LHCN-M2 (cell line): ENCODE measurements around the gene CCHCR1. TPM values are rescaled to one million over a fixed set of nuclear protein-coding genes. Genes with fewer than 3 reads are reported as not detected.

Experiments used
- DNase-seq: peaks from one replicate; pipeline ENCODE4 v3.0.0-alpha.2; 2012; ENCODE audit warnings: low read depth
- total RNA-seq: library from RNA; depleted of rRNA; stranded (reverse); fragments of >200 nt; gene quantifications from 2 replicates; pipeline ENCODE4 v1.2.3, GENCODE V29; 2014

Gene CCHCR1
- total RNA-seq, 1 experiment from 2014 or later, result 43.2 TPM

DNA sequence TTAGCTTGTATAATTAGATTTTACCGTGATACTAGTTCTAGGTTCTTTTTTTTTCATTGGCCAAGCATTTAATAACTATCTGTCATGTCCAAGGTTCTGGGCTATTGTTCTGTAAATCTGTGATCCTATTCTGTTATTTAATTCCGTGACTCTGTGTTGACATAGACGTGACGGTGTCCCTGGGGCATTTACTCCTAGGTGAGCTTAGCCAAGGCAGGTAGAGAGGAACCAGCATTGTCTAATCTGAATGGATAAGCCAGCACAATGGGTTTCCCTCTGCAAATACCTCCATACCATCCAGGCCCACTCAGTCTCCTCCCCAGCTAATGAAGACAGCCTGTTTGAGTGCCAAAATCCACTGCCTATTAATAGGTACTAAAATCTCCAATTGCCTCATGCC is 28.5 kb downstream of the CCHCR1 start:
- no peak for DNase-seq

DNA sequence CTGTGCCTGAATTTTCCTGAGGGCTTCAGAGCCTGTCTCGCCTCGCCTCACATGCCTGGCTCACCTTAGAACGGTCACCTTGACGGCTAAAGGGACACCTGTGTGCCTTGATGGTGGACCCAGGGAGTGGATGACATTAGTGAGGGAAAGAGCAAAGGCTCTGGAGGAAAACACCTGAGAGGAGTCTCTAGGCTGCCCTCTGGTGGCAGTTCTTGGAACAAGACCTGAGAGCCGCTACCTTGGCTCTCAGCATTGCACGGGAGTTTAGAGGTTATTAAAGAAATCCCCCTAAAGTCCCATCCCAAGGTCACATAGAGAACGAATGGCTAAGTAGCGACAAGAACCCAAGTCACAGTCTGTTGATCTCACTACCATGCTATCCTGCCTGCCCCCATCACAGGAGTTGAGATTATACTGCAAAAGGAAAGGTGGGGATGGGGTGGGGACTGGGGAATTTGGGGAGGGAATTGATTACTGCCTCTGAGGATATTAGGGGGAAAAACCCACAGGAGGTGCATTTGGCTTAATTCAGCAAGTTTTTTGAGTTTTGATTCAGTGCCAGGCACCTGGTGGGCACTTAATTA is 29.4 kb downstream of the CCHCR1 start:
- DNase-seq, result peak; percentile 20

DNA sequence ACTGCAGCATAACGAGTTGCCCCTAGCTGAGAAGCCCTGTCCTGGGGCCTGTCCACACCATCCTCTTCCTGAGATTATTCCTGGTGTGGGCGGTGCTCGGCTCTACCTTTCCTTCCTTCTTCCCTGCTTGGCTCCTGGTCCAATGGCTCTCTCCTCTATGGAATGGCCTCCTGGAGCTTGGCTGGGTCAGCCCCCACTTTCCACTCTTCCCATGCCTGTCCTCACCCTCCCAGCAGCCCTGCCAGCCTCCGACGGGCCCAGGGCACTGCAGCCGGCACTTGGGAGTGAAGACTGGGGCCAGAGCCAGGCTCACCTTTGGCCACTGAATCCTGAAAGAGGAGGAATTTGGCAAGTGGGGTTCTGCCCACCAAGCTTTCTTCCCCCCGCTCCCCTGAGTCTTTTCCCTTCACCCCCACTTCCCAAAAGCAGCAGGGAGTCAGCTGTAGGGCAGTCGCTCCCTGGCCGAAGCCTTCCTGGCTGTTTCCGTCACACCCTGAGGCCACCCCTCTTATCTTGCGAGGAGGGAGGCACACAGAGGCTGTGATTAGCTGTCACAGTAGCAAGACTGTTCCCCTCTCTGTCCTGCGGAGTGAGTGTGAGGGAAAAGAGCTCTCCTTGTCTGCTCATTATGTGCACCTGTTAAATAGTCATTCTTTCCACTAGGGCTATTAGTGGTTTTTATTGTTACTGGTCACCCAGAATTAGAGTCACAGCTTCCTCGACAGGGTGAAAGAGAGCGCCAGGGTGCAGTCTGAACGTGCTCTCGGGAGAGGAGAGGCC is 31.0 kb downstream of the CCHCR1 start:
- DNase-seq, result no peak

DNA sequence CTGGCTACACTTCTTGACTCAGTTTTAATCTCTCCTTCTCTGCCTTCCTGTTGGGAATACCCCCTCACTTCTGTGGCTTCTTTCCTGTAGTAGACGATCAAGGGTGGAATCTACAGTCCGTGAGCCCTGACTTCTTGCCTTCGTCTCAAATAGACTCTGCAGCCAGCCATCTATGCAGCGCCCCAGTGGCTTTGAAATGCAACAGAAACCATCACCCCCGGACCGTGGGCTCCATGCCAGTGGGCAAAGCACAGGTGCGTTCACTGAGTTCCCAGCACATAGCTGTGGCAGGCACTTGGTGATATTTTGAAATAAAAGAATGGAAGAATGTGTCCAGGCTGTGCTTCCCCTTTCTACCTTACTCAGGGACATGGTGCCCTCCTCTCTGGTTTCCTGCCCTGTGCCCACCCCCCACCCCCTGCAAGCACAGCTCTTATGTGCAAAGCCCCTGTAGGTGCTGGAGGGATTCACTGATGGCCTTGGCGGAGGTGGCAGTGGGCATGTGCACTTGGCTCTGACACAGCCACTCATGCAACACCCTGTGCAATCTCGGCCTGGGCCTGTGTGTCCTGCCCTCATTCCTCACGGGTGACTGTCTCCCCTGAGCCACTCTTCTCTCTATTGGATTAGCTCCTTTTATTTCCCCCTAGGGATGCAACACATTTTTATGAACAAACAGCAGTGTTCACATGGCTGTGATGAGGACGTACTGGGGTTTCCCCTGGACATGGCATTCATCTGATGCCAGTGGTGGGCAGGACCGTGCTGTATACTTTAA is 31.8 kb downstream of the CCHCR1 start:
- peak; percentile 76 for DNase-seq

DNA sequence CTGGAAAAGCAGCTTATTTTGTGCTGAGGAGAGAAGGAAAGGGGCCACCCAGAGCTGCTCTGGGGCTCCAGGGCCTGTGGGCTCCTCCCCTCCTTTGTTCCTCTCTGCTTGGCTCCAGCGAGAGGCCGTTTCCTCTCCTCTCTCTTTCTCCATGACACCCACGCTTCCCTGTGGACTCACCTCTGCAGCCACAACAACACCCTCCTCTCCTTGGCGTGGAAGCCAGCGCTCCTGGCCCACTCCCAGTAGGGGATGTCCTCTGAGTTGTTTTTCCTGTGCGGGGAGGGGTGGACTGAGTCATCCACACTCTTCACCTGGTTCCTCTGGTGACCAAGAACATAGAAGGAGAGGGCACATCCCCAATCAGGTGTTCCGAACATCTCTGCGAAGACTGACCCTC is 32.4 kb downstream of the CCHCR1 start:
- DNase-seq, result no peak

DNA sequence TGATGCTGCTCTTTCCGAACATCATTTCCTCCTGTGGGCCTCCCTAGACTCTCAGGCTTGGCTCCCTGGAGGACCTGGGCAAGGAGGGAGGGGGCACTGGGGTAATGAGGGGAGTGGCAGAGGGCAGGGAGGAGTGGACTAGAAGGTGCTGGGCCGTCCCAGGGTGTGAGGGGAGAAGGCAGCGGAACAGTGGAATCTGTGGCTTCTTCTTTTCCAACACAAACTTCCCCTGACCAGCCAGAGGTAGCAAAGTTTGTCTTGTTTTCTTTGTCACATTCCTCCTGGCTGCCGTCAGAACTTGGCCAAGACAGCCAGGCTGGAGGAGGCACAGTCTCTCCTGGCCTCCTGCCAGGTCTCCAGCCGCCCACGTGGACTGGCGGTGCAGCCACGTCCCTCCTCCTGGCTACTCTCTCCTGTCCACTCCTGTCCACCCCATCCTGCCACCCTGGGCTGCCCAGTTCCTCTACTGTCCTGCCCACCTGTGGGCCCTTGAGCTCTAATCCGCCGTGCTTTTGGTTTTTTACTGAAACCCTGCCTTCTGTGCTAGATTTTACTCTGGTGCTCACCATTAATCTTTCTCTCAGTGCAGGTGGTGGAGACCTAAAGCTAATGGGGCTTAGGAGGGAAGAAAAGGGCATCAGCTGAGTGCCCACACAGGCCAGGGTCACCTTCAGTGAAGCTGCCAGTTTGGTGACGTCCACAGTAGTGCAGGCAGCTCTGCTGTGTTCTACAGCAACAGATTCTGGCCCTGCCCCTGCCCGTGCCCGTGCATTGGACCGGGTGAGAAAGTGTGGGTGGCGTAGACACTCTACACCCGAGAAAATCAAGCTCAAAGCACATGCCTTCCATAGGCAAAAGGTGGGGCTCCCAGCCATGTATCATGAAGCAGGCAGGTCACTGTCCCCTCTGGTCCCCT is 34.6 kb downstream of the CCHCR1 start:
- DNase-seq, result peak; percentile 83

DNA sequence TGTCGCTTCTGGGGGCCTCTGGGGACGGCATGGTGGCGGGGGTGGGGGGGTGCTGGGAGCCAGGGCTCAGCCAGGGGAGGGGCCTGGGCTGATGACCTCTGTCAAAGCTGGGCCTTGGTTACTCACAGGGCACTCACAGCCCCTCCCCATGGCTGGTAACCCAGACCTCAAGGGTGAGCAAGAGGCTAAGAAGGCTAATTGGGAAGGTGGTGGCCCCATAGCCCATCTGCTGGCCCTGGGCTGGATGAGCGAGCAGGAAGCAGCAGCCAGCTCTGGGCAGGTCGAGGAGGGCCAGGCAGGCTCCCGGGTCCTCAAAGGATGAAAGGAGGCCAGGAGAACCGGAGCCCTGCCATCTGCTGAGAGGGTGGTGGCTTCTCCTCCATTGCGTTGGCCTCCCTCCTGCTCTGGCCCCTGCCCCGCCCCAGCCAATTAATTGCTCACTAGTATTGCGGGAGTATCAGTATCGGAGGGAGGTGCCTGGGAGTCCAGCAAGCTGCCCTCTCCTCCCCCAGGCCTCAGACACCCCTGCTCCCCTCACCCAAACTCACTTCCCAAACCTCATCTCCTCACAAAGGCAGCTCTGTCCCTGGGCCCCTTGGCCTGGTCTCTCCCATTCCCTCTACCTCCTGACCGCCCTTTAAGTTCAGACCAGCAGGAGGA is 36.3 kb downstream of the CCHCR1 start:
- no peak for DNase-seq

DNA sequence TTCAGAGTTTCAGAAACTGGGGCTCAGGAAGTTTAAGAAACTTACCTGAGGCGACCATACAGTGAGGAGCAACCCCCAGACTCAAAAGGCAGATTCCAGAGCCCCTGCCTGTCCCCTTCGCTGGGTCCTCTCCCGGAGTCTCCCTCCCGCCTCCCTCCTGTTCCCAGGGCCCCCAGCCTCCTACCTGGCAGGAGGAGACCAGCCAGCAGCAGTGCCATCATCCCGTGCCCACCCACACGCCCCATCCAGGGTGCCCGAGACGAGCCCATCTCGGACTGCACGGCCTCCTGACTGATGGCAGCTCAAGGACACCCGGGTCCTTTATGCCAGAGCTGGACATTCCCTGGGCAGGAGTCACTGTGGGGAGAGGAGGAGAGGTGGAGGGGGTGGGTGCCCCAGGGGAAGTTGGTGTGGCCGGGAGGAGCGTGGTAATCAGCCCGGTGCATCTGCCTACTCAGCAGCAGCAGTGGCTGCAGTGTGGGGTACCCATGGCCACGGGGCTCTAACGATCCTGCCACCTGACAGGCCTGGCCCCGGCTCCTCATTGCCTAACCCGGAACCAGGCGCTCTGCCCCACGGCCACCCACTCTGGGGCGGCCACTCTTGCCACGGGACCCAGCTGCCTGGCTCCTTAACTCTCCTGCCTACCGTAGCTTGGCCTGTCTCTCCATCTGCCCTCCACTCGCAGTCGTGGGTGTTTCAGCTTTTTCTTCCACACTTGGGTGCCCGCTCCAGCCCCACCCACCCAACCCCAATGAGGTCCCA is 37.3 kb downstream of the CCHCR1 start, which contains the start of gene CDSN:
Gene CDSN (minus strand): TSS at position 296 of the 765 bp plus-strand sequence. CDS start 27 bp downstream, at position 269.
- no peak for DNase-seq

DNA sequence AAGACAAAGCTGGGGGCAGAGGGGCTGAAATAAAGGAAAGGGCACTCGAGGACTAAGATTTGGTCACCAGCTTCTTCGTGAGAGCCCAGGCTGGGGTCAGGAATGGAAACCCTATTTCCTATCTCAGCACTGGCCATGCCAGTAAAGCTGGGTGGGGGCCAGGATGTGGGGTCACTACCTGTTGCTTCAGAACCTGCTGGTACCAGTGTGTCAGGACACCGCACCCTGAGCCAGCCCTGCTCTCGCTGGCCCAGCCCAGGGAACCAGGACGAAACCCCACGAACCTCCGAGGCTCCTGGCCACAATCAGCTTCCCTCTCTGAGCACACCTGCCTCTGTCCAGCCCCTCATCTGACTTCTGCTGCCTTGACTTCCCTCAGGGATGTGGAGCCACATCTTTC is 39.4 kb downstream of the CCHCR1 start:
- DNase-seq, result no peak

DNA sequence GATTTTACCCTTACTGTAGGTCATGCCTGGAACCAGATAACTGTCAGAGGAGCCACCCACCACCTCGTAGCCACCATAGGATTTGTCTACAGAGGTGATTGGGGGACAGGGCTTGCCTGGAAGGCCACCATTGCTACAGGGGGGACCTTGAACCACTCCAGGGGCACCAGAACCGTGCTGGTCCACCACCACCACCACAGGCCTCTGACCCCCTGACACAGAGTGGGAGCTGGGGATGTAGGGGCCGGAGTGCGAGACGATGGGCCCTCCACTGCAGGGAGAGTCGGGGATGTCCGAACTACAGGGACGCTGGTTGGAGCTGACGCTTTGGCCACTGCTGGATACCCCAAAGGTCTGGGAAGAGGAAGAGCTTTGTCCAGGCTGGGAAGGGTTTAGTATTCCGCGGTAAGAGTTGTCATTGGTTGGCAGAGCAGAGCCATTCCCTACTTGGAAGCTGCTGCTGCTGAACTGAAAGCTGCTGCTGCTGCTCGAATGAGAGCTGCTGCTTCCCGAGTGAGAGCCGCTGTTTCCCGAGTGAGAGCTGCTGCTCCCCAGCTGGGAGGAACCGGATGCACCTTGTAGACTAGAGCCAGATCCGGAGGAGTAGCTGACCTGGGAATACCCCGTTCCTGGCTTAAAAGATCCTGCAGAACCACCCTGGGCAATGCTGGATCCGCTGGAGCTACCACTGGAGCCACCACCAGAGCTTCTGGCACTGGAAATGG is 40.8 kb downstream of the CCHCR1 start:
- DNase-seq, result no peak

DNA sequence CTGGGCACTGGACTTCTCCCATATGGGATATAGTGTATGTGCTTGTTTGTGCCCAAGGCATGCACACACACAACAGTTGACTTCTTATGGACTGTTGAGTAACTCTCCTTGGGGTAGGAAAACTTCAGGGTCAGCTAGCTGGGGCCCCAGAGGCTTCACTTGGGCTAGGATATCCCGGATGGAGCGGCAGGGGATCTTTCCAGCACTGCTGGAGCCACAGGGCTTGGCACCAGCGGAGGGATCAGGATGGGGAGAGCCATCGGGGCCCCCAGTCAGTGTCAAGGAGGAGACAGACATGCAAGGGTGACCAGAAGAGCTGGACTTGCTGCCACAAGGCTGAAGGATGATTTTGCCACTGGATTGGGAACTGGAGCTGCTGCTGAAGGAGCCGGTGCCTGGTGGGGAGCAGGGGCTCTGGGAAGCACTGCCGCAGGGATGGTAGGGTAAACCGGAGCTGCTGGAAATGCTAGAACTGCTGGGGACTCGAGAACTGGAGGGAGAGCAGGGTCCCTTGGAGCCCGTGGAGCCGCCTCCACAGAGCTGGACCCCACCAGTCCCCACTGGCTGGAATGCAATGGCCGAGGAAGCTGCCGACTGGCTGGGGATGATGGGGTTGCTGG is 41.6 kb downstream of the CCHCR1 start:
- no peak for DNase-seq

DNA sequence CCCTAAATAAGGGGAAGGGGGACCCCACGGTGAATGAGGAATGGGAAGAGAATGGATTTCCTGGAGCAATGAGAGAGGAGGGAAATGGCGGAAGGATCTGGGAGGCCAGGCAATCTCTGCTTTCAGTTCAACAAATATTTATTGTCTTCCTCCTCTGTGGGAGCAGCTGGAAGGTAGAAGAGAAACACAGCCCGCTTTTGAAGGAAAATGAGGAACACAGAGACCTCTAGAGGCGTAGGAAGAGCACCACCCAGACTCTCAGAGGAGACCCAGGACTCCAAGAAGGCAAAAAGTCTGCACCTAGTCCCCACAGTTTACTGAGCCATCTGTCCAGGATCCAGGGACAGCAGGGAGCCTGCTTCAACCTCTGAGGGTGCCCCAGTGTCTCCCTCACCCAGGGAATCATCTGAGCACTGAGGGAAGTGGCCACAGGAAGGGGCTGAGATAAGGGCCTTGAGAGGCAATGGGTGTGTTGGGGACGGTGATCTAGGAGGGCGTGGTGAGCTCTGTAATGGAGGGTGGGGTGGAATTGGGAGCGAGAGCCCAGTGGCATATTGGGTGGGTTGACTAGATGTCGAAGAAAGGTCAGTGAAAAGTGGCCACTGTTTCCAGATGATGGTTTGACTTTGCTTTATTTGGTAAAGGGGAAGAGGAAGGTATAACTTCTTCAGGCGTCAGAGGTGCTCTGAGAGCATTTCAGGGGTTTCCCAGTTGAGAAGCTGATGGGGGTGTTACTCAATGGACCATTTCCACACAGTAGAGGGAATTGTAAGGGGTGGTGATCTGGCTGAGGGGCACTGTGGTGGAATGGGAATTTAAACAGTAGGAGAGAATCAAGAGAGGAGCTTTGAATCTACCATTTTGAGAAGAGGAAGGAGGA is 42.4 kb downstream of the CCHCR1 start:
- DNase-seq, result peak; percentile 50

DNA sequence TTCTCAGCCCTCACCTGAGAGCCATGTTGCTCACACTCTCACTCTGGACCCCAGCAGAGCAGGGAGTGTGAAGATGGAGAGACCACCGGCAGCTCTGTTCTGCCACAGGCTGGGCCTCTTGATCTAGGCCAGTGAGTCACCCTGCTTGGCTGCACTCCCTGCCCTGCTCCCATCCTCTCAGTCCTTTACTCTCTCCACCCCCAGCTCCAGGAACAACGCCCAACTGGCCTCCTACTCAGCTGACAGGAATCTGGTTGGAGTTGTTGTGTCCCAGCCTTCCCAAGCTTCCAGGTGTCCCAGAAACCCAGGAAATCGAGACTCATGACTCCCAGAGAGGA is 43.1 kb downstream of the CCHCR1 start, which contains the start of gene PSORS1C1:
Gene PSORS1C1 (plus strand): TSS at position 260 of the 338 bp plus-strand sequence. CDS start 14,833 bp downstream, outside the sequence.
- DNase-seq, result peak; percentile 90

DNA sequence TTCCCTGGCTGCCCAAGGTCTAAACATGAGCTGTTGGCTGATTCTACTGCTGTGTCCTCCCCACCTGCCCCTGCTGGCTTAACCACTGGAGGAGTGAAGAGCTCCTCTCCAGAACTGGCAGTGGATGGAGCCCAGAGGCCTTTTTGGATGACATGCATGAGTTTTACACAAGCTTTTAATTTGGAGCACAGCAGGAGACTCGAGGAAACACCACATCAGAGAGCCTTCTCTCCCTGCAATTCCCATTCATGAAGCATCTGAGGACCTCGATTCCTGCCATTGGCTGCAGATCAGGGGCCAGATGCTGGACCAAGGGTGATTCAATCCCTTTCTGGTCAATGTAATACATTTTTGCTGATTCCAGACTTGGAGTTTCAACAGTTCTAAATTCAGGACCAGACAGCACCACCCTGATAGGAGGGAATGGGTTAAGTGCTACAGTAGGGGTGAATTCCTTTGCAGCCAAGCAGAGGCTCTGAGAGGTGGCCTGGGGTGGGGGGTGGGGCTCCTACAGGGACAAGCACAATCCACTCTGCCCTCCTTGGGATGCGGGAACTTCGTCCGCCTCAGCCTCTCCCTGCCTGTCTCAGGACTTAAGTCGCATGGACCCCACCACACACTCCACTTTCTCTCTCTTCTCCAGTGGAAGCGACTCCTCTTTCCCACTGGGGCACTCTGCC is 43.6 kb downstream of the CCHCR1 start:
- DNase-seq, result peak; percentile 21

DNA sequence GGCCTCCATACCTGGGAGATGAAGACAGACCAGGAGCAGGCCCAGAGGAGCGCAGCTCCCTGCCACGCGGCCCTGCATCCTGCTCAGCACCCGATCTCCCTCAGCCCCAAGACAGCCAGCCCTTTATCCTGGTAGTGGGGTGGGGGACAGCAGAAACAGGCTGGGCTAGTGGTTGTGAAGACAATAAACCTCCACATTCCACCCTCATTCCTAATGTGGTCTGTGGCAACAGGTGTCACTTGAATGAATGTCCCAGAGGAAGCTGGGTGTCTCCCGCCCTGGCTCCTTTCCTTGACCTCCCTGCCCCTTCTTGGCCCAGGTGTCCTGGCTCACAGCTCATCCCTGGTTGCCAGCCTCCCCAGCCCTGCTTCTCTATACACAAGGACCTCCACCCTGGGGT is 45.1 kb downstream of the CCHCR1 start, which contains the start of gene C6orf15:
Gene C6orf15 (minus strand): TSS at position 98 of the 400 bp plus-strand sequence. CDS start 20 bp downstream, at position 78.
- peak; percentile 45 for DNase-seq

DNA sequence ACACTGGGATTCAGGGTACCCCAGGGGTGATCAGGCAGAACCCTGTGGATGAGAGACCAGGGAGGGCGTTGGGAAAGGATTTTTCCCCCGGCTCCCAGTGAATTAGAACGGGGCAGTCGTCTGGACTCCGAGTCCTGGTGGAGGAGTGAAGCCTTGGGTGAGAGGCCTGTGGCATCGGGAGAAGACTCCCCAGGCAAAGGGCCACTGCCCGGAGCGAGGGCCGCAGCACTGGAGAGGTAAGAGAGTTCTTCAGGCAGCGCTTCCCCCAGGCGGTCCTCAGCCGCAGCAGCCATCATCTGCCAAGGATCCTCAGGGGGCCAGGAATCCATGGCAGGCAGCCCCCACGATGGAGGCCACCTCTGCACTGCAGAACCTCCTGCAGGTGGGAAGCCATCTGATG is 45.9 kb downstream of the CCHCR1 start:
- DNase-seq, result no peak
